GM12892 (cell line): Measurements from ENCODE around the gene STRBP.

Experiments
- POLR2A ChIP-seq: IDR thresholded peaks from 2 replicates; pipeline ENCODE4 v1.6.1; 2011; ENCODE audit warnings: low read depth, low read length, control low read depth
- POLR2AphosphoS5 ChIP-seq: IDR thresholded peaks from 2 replicates; pipeline ENCODE4 v1.6.1; 2011; ENCODE audit warnings: low read depth, low read length, control low read depth
- TAF1 ChIP-seq: IDR thresholded peaks from 2 replicates; pipeline ENCODE4 v1.6.1; 2011; ENCODE audit warnings: low read depth, mild to moderate bottlenecking, control low read depth, low read length, borderline replicate concordance

- no peak for TF ChIP-seq POLR2A
- TF ChIP-seq TAF1 = no peak
- no peak for TF ChIP-seq POLR2AphosphoS5
Measured at GRCh38 chr9:123231421-123231820, 37.0 kb downstream of the STRBP start.
